HUES48 (cell line): ENCODE measurements around the gene LRP1B.

ENCODE experiments used
- H3K27ac ChIP-seq: one replicate; pipeline ENCODE4 v1.7.0; 2013; ENCODE audit warnings: low read depth, low read length, inconsistent platforms
- H3K27me3 ChIP-seq: 2 replicates; pipeline ENCODE4 v1.6.1; 2013; ENCODE audit warnings: mild to moderate bottlenecking, low read length; ENCODE audit not compliant: control insufficient read depth, insufficient read depth
- H3K36me3 ChIP-seq: 2 replicates; pipeline ENCODE4 v1.6.1; 2013; ENCODE audit warnings: low read length; ENCODE audit not compliant: control insufficient read depth, insufficient read depth
- H3K4me1 ChIP-seq: 2 replicates; pipeline ENCODE4 v1.6.1; 2013; ENCODE audit warnings: mild to moderate bottlenecking, low read length; ENCODE audit not compliant: control insufficient read depth, insufficient read depth
- H3K4me3 ChIP-seq: 2 replicates; pipeline ENCODE4 v1.5.1; 2013; ENCODE audit warnings: mild to moderate bottlenecking, low read depth, low read length
- H3K9ac ChIP-seq: 2 replicates; pipeline ENCODE4 v1.6.1; 2013; ENCODE audit warnings: mild to moderate bottlenecking, low read depth, low read length, moderate library complexity
- H3K9me3 ChIP-seq: 2 replicates; pipeline ENCODE4 v1.6.1; 2013; ENCODE audit warnings: low read length; ENCODE audit not compliant: control insufficient read depth, insufficient read depth

LRP1B gene

GRCh38 chr2:141392517-141393213 lies 738.2 kb downstream of the LRP1B start:
- no peaks in the 10 kb centered on the region for H3K27me3 ChIP-seq
- H3K4me1 ChIP-seq = no peaks in the 10 kb centered on the region
- no peak overlapping the region for H3K4me3 ChIP-seq
- H3K36me3 ChIP-seq = no peaks in the 10 kb centered on the region
- no peaks in the 10 kb centered on the region for H3K9me3 ChIP-seq
- H3K27ac ChIP-seq = peak overlapping the region; percentile 72
- H3K9ac ChIP-seq = no peak overlapping the region

DNA sequence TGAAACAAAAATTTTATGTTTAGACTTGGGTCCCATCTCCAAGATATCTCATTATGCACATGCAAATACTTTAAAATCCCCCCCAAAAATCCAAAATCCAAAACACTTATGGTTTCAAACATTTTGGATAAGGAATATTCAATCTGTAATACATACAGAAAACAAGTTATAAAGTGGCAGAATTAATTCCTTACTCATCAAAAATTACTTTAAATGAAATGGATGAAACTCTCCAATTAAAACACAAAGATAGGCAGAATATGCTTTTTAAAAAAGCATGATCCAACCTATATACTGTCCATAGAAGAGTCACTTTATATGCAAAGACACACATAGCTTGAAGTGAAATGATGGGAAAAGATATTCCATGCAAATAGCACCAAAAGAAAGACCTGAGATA lies 744.6 kb downstream of the LRP1B start:
- H3K27me3 ChIP-seq = no peaks in the 10 kb centered on the region
- 0 out of 2 replicates have a peak, but pooled peaks cover 3% of the 10 kb centered on the region for H3K4me1 ChIP-seq
- no peak overlapping the region for H3K9ac ChIP-seq
- H3K27ac ChIP-seq = no peak overlapping the region
- no peaks in the 10 kb centered on the region for H3K9me3 ChIP-seq
- H3K4me3 ChIP-seq = no peak overlapping the region
- no peaks in the 10 kb centered on the region for H3K36me3 ChIP-seq

DNA sequence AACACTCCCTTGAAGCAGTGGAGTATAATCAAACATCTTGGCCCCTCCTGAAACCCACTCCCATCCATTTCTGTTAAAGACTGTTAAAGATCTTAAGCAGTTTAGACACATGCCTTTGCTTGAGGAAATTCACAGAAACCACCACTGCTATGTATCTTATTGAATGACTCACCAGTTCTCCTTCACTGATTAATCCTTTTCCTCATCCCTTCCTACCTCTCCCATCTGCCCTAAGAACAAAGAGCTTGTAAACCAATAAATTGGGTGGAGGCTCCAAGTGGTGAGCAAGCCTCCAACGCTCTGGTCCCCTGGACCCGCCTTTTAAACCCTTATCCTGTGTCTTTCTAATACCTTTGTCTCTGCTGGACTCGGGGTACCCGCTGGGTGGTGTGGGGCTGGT lies 746.1 kb downstream of the LRP1B start:
- Histone ChIP-seq H3K36me3 (no peaks in the 10 kb centered on the region), H3K9me3 (no peaks in the 10 kb centered on the region), H3K9ac (no peak overlapping the region), H3K4me1 (0 out of 2 replicates have a peak, but pooled peaks cover 3% of the 10 kb centered on the region), H3K27me3 (no peaks in the 10 kb centered on the region), H3K4me3 (no peak overlapping the region), H3K27ac (no peak overlapping the region)

DNA sequence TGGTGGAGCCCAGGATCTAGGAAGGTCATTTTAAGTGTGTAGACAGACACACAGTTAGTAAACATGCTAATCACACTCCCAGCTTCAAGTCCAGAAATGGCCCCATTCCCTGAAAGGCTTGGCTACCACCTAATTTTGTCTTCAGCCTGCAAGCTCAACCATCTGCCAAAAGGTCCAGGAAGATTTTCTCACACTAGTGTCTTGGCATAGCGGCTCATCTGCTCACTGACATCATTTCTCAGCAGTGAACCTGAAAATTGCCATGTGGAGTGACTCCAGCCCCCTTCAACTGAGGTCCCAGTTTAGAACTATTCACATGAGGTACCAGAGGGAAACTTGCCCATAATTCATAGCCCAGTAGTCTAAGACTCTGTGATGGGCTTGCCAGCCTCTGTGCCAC lies 748.9 kb downstream of the LRP1B start:
- Histone ChIP-seq H3K9ac (no peak overlapping the region), H3K36me3 (no peaks in the 10 kb centered on the region), H3K9me3 (peaks cover 5% of the 10 kb centered on the region; the same call in 1 of the 2 replicates), H3K4me1 (0 out of 2 replicates have a peak, but pooled peaks cover 3% of the 10 kb centered on the region), H3K4me3 (no peak overlapping the region), H3K27ac (no peak overlapping the region), H3K27me3 (no peaks in the 10 kb centered on the region)

GRCh38 chr2:141380008-141380979 lies 750.5 kb downstream of the LRP1B start:
- peaks cover 5% of the 10 kb centered on the region; the same call in 1 of the 2 replicates for H3K9me3 ChIP-seq
- no peaks in the 10 kb centered on the region for H3K27me3 ChIP-seq
- no peaks in the 10 kb centered on the region for H3K36me3 ChIP-seq
- H3K9ac ChIP-seq = no peak overlapping the region
- 0 out of 2 replicates have a peak, but pooled peaks cover 3% of the 10 kb centered on the region for H3K4me1 ChIP-seq
- H3K27ac ChIP-seq = no peak overlapping the region
- H3K4me3 ChIP-seq = no peak overlapping the region

DNA sequence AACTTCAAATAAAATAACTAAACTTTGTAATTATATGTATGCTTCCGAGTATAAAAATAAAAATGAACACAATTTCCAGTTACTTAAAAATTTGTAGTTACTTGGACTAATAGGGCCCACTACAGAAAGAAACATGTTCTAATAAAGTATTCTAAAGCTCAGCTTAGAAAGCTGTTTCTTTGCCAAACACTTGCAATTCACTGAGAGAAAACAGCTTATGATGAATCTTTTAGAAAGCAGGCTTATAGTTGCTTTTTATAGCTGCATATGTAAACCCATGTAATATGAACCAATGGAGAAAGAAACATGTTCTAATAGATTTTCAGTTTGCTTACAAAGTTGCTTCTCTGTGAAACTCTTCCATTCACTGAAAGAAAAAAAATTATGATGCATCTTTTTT lies 766.0 kb downstream of the LRP1B start:
- no peak overlapping the region for H3K9ac ChIP-seq

DNA sequence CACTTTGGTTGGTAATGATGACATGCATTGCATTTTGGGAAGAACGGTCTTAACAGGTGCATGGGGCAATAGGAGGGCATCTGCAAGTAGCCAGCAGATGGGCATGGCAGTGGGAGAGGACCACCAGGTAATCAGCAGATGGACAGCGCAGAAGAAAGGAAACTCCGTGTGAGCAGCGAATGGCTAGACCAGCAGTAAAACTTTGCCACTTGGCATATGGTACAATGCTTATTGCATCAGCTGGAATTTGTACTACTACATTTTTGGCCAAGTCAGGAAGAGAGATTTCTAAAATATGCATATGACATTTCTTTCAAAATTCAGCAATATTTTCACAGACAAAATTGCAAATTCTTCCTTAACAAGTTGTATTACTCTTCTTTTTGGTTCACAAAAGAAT lies 768.5 kb downstream of the LRP1B start:
- H3K9me3 ChIP-seq = no peaks in the 10 kb centered on the region
- H3K27me3 ChIP-seq = no peaks in the 10 kb centered on the region
- H3K36me3 ChIP-seq = no peaks in the 10 kb centered on the region

More for the DNA sequence above, 766.0 kb downstream of the LRP1B start:
- Histone ChIP-seq H3K9me3 (no peaks in the 10 kb centered on the region), H3K27ac (no peak overlapping the region), H3K27me3 (no peaks in the 10 kb centered on the region), H3K4me1 (no peaks in the 10 kb centered on the region), H3K36me3 (no peaks in the 10 kb centered on the region), H3K4me3 (no peak overlapping the region)

GRCh38 chr2:141348481-141348880 lies 782.3 kb downstream of the LRP1B start:
- H3K27ac ChIP-seq = no peak overlapping the region
- H3K27me3 ChIP-seq = no peaks in the 10 kb centered on the region
- no peaks in the 10 kb centered on the region for H3K4me1 ChIP-seq
- no peaks in the 10 kb centered on the region for H3K9me3 ChIP-seq
- H3K36me3 ChIP-seq = no peaks in the 10 kb centered on the region
- no peak overlapping the region for H3K9ac ChIP-seq
- no peak overlapping the region for H3K4me3 ChIP-seq

More for the DNA sequence above, 768.5 kb downstream of the LRP1B start:
- Histone ChIP-seq H3K27ac (no peak overlapping the region), H3K4me1 (no peaks in the 10 kb centered on the region), H3K4me3 (no peak overlapping the region), H3K9ac (no peak overlapping the region)

DNA sequence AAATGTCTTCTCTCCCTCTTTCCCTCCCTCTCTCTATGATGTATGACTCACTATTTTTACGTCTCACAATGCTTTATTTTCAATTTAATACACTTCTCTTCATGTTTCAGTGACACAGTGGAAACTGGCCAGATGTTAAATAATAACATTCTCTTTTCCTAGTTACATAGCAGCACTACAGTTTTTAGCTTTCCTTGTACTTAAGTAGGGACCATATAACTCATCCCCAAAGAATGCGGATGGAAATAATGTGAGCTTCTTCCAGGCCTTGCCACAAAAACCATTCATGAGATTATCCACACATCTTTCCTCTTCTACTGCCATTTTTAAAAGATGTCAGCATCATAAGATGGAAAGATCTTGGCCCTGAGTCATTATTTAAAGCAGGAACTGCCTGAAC lies 789.4 kb downstream of the LRP1B start:
- no peaks in the 10 kb centered on the region for H3K4me1 ChIP-seq
- H3K9ac ChIP-seq = no peak overlapping the region
- no peak overlapping the region for H3K27ac ChIP-seq
- H3K27me3 ChIP-seq = no peaks in the 10 kb centered on the region
- H3K4me3 ChIP-seq = no peak overlapping the region
- H3K9me3 ChIP-seq = no peaks in the 10 kb centered on the region
- H3K36me3 ChIP-seq = no peaks in the 10 kb centered on the region

GRCh38 chr2:141331127-141331526 lies 799.7 kb downstream of the LRP1B start:
- no peaks in the 10 kb centered on the region for H3K27me3 ChIP-seq
- H3K4me1 ChIP-seq = no peaks in the 10 kb centered on the region
- no peak overlapping the region for H3K4me3 ChIP-seq
- H3K27ac ChIP-seq = no peak overlapping the region
- no peak overlapping the region for H3K9ac ChIP-seq
- H3K9me3 ChIP-seq = no peaks in the 10 kb centered on the region
- H3K36me3 ChIP-seq = no peaks in the 10 kb centered on the region

- H3K9me3 ChIP-seq = no peaks in the 10 kb centered on the region
- no peaks in the 10 kb centered on the region for H3K36me3 ChIP-seq
- no peak overlapping the region for H3K9ac ChIP-seq
- H3K4me3 ChIP-seq = no peak overlapping the region
- H3K27me3 ChIP-seq = no peaks in the 10 kb centered on the region
- H3K27ac ChIP-seq = no peak overlapping the region
- H3K4me1 ChIP-seq = no peaks in the 10 kb centered on the region
Observed at GRCh38 chr2:141329964-141330363, 800.9 kb downstream of the LRP1B start.
